T1000 (cell line): ENCODE results near the gene KCTD1.
A peak's percentile ranks its signal among the peaks of the same experiment; 100 is the strongest.

ENCODE experiments used
- DNase-seq: peaks from one replicate; lab custom pipeline; 2025; ENCODE audit warnings: mixed read lengths; lab: John Stamatoyannopoulos, UW

The KCTD1 gene

DNA sequence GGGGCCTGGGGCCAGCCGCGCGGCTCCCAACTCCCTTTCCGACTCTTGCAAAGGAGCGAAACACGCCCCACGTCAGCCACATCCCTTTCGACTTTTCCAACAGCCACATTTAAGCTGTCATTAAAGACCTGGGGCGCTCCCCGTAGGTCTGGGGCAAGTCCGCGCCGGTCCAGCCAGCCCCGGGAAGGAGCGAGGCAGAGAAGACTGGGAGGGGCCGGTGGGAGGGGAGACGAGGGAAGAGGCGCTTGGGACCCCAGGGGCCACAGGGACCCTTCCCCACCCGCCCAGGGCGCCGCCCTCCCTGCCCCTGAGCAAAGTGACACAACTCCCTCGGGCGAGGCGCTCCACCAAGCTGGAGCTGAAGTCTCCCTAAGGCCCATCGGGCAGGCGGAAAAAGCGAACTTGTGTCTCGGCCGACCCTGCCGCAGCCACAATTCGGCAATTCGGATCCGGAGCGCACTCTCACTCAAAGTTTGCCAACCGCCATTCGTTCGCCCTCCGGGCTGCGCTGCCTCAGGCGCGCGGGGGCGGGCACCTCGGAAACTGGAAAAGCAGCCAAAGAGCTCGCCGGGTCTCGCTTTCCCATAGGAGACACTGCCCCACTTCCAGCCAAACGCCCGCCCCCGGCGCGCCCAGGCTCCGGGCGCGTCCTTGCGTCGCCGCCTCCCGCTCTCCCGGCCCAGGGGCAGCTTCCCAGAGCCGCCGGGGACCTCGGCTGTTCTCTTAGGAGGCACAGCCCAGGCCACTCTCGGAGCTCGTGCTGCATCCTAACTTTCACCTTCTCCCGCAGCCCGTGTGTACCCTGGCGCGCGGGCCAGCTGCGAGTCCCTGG is 1.1 kb upstream of the KCTD1 start:
- peak; percentile 52 for DNase-seq

DNA sequence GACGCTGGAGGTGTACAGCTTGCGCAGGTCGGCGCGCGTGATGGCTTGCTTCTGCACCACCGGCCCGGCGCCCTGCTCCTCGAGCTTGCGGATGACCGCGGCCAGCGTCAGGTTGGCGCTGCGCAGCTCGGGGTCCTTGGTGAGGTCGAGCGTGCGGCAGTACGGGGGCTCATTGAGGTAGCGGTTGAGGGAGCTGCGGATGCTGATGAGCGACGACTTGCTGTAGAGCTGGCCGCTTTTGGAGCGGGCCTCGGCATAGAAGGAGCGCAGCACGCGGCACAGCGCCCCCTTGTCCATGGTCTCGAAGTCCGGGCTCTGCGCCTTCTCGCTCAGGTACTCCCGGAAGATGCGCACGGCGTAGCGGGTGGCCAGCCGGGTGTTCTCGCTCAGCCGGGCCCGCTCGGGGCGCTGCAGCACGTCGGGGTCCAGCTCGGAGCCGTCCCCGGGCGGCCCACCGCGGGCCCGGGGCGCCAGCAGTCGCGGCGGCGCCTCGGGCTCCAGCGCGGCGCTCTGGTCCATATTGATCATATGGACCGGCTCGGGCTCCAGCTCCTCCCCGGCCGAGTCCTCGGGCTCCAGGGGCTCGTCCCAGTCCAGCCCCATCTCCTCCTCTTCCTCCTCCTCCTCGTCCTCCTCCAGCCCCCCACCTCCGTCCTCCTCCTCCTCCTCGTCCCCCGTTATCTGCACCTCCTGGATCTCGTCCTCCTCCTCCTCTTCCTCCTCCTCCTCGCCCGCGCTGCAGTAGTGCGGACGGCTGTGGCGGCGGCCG is 523 bp downstream of the KCTD1 start:
- no peak for DNase-seq

DNA sequence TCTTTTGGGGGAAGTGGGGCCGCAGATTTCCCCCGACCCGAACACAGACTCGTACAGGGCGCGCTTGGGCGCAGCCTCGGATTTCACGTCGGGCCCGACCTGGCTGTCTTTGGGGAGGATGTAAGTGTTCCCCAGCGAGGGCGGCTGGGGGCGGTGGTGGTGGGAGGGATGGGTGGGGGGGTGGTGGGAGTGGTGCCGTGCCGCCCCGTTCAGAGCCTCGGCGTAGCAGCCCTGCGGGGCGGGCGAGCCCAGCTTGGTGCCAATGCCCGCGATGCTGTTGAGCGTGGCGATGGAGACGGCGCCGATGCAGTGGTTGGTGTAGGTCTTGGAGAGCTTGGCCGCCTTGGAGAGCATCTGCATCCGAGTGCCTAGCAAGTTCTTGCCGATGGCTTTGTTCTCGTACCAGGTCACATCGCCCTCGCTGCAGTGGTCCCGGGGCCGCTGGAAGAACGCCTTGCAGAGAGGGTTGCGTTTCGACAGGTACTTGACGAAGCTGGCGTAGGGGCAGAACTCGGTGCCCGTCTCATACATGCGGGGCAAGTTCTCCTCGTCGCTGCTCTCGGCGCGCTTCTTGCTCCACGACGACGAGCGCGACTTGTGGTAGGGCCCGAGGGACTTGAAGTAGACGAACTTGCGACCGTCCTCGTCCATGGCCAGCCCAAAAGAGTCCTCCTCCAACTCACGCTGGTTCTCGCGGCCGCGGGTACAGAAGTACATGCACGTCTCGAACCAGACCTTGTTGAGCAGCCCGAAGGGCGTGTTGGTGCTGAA is 1.3 kb downstream of the KCTD1 start:
- DNase-seq: no peak

DNA sequence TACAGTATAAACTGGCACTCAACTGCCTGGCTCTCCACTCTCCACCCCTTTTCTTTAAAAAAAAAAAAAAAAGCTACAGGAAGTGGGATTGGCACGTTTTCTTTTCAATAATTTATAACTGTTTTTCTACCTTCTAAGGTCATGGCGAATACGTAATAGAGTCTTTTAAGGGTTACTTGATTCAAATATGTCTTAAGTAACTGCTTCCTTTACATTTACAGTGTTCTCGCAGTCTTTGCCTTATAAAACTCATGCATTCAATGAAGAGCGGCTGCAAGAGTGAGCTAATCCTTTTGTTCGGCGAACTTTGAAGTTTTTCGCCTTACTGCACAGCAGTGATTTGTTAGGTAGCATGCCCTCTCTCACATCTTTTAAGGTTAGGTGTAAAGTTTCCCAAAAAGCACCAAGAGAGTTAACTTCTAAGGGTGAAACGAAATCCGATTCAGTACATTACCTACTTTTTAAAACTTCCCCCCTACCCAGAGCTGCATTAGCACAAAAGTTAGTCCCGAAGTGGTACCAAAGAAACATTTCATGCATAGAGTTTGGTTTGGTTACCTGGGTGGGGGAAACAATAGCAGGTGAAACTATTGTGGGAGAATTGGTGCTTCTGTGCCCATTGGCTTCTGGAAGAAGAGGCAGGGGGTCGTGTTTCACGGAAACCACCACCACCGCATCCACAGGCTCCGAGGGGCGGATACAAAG is 2.0 kb downstream of the KCTD1 start:
- DNase-seq: no peak

DNA sequence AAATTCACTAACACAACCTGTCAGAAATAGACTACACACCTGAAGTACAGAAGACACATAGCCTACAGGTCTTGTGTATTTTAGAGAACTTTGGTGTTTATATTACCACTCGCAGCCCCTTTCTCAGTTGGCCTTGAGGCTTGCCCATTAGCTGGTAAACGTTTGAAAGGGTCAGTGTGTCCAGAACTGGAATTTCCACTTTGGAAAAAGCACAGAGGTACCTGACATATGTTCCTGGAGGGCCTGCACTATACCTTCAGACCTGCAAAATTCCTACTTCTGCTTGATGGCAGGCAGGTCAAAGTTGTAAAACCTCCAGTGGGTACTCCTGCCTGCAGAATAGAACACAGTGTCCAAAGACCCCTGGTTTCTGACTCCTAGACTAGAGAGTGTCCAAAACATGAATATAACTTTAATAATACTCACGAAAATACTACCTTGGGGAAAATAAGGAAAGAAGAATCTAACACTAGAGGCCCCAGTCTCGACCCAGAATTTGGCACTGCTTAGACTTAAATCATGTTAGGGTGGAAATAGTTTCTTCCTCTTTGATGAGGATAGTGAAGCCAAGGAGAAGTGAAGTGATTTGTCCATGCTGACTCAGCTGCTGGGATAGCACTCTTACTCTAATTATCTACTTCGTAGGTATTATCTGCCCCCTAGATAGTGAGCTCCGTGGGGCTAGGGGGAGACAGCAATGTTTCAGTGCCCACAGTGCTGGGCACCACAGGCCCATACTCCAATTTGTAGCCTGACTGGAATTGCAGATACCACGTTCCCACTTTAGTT is 2.8 kb downstream of the KCTD1 start:
- no peak for DNase-seq

DNA sequence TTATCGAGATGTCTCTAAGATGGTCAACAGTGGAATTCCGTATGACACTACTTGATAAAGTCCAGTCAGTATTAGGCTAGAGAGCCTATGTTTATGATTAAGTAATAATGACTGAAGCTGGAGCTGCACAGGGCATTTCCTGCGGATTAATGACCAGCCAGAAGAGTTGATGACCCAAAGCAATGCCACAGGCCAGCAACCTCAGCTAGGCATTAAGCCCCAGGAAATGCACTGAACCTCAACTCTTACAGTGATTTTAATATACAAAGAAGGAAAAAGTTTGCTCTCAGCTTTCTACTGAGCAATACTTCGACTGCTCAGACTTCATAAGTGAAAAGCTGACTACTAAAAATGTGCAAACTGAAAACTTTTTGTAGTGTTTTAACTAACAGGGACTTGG is 3.9 kb downstream of the KCTD1 start:
- DNase-seq: no peak

DNA sequence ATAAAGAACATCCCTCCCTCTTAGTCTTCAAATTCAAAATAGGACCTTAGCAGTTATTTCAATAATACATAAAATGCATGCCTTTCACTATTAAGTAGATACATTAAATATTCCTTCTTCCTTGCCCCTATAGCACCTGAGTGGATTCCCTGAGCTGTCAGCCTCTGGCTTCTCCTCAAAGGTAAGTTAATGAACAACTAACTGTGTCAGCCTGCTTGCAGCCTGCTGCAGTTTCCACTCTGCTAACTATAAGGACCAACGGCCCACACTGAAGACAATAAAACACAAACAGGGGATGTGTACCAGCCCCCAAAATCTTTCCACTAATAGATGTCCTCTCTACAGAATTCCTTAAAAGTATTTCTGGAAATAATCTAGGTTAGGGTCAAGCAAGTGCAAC is 5.0 kb downstream of the KCTD1 start:
- DNase-seq: no peak

DNA sequence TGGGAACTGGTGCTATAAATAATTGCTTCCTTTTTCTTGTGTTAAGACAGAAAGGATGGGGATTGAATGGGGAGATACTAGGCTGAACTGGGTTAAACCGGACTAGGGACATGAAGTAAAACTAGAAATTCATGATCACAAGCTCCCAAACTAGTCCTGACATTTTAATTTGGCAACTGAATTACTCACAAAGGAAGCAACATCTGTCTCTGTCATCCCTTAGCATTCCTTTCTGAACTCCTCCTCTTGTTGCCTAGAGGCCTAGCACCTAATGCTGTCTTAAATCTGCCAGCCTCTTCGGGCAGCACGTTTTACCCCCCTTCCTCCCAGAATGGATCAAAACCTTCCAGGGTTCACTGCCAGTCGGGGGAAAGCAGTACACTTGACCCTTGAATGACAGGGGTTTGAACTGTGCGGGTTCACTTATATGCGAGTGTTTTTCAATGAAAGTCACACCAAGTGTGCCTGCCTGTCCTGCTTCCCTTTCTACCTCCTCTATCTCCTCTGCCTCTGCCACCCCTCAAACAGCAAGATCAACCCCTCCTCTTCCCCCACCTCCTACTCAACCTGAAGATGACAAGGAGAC is 8.2 kb downstream of the KCTD1 start:
- no peak for DNase-seq

DNA sequence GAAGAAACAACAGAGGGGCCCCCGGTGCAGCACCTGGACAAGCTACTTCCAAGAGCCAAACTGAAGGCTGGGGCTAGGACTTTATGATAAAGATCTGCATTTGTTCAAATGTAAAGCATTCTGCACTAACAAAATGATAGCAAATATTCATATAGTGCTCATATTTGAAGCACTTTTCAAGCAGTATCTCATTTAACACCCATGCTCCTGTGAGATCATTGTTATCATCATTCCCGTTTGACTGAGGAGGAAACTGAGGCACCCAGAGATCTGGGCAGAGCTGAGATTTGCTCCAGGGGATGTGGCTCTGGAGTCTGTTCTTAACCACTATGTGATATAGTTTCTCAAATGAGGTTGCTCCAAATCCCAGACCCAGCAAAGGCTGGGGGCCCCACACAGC is 9.8 kb downstream of the KCTD1 start:
- no peak for DNase-seq

DNA sequence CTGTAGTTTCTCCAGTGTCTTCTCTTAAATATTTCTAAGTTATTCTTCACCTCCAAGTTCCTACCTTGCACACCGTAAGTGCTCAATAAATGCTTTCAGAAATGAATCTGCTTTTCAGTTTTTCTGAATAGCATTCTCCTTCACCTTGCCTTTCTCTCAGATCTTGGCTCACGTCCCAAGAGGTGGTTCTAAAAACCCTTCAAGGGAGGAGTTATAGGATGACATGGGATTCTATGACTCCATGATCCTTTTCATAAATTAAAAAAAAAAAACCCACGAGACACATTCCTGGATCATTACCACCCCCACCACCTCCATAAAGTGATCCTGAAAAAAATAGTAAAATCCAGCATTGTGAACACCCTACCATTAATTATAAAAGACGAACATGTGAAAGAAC is 11.7 kb downstream of the KCTD1 start:
- DNase-seq: no peak

DNA sequence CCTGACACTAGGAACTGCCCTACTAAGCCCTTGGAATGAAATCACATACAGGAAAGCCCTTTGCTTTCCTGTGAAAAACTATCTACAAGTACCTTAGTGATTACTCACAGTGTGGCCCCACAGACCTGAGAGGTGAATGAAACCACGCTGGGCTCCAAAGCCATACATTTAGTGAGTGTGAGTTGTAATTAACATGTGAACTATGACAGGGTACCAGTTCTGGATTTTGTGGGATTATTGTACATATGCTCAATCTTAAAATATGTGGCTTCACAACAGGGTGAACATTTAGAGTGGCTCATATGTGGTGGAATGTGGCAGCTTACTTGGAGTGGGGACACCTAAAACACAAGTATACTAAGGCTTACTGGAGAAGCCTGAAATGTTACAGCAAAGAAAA is 12.3 kb downstream of the KCTD1 start:
- DNase-seq: no peak

DNA sequence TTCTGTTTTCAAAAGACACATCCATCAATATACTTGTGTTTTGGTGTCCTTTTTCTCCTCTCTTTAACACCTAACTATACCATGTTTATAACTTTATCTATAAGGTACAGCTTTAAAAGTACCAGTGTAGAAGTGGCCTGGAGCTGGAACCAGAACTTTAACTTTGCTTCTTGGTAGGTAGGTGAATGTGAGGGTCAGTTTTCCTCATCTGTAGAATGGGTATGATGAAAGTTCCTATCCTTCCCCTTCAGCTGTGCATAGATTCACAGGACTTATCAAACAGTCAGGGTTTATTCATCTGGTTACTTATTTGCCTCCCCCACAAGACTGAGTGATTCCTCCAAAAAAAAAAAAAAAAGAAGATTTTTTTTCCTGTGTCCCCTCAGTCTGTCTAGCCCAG is 12.7 kb downstream of the KCTD1 start:
- no peak for DNase-seq

DNA sequence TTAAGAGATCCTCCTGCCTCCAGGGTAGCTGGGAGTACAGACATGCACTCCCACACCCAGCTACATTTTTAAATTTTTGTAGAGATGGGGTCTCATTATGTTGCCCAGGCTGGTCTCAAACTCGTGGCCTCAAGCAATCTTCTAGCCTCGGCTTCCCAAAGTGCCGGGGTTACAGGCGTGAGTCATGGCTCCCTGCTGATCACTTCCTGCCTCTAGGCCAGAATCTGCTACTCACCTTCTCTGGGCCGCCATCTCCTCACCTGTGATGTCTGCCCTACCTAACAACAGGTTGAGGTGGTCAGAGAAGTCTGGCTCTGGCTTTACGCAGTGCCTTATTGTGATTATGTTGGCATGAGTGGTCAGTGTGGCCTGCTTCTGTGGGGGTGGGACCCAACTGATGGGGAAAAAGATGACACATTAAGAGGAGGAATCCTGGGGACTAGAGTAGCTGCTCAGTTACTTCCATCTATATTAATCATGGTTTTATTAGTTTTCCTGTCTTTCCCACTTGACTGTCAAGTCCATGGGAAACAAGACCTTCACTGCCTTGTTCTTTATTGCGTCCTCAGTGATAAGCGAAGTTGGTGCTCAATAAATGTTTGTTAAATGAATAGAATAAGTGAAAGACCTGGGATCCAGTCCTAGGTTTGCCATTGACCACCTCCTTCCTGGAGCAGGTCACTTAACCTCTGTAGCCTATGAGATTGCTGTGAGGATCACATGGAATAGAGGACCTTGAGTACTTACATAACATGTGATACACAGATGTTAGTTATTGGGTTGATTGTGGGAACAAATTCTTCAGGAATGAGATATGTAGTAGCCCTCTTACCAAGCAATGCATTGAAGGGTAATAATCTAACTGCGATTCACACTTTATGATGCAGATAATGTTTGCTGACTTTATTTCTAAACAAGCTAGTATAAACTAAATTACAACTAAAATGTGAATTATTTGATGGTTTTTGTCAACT is 15.7 kb downstream of the KCTD1 start:
- no peak for DNase-seq

DNA sequence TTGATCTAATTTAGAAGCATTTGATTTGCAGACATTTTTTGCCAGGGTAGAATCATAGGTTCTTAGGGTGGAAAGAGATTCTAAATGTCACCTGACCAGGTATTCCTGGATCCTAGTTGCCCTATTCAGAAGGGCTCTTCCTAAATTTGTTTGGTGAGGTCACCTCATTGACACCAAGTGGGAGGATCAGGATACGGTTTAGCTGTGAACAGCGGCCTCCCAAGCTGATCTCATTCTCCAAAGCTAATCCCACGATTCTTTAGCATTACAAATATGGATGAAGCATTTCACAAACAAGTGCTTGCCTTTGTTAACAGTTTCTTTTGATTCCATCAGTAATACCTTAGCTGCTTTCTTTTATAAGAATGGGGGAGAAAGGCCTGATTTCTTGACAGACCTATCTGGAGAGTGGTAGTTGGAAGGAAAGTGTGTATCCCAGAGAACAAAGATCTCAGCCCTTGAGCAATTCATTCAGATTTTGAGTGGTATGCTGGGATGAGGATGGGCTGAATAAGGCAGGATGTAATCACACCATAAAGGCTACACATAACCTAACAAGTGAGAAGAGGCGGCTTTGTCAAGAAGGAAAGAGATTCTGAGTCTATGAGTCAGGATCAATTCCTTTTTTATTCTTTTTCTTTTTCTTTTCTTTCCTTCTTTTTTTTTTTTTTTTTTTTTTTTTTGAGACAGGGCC is 16.6 kb downstream of the KCTD1 start:
- DNase-seq: no peak

DNA sequence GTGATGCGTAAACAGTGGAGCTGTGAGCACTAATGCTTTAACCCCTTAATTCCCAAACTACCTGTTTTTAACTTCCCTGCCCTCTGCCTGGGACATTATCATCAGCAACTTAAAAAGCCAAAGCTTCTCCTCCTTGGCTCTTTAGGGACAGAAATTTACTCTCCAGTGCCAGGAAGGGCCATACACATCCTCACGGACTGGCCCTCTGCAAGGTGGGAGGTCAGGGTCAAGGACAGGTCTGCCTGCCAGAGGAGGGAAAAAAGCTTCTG is 21.5 kb downstream of the KCTD1 start:
- DNase-seq: no peak

DNA sequence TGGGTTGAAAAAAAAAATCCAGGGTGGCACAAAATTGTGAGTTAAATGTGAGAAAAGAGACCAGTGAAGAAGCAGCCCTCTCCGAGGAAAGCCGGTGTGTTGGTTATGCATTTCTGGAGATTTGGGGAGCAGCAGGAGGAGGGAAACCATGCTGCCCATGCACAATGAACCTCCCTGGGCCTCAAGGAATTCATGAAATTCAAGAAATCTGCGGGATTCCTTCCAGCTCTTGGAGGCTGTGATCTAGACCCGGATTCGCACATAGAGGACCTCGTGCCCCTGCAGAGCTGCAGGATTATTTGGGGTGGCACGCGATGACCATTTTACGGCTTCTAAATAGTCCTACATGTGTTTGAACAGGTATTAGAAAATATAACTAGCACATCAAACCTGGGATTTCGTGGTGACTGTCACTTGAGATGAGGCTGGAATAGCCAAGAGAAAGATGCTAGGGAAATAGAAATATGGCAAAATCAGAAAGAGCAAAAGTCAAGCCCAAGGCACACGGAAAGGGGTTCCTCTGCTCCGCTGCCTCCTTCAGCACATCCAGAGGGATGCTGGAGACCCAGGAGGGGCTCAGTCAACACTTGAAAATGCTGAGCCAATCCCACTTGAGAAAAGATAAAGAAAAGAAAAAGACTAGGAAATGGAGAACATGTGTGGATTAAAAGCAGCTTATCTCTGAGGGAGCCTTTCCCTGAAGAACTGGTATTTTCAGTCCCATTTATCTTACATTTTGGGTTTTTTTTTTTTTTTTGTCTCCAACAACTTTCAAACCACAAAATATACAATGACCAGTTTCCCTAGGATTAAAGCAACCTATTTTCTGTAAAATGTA is 22.0 kb downstream of the KCTD1 start:
- DNase-seq: no peak

DNA sequence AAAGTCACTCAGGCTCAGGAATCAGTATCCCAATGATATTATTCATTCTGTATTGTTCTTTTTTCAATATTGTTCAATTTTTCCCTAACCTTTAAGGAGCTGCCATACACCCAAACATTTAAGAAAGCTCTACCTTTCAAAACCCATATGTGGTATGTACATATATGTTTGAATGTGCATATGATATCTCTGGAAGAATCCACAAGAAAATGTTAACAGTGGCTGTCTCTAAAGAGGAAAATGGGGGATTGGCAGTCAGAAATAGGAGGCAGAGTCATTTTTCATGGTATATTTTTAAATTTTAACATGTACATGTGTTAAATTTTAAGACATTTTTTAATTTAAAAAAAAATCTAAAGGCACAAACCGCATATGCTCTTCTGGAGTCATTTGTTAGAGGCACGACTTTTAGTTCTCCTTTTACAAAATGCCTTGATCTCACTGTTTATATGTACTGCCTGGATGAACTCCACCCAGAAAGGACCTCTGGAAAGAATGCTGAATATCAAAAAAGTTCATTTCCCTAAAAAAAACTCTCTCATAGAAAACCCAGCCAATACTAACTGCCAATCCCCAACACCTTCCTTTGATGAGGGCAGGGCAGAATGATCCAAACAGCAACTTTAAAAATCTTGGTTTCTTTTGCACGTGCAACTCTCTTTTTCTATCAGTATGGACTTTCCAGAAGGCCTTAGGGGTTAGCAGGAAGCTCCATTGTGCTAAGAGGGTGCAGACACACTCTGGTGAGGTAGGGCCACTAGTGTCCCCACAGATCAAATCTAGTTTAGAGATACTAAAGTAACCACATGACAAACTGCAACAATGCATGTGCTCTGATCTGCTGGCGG is 23.6 kb downstream of the KCTD1 start:
- DNase-seq: no peak
